ENCODE data around the gene CCDC141. TPM values are rescaled to one million over a fixed set of nuclear protein-coding genes. Genes with fewer than 3 reads are reported as not detected.

The CCDC141 gene
- total RNA-seq, 1 experiment from 2014 or later = 11.5 TPM

- ChIA-PET POLR2A (no interaction called here), CTCF (no interaction called here)
- Histone ChIP-seq H3K4me1 (no peaks in the 10 kb centered on the region), H3K9me3 (peaks cover 13% of the 10 kb centered on the region), H3K4me3 (ENCODE audit: low read depth, low read length) (no peak overlapping the region), H3K36me3 (ENCODE audit: control insufficient read depth, insufficient read depth, low read length) (no peaks in the 10 kb centered on the region), H3K27me3 (replicated peaks; ENCODE audit: control insufficient read depth, insufficient read depth, low read length) (no peaks in the 10 kb centered on the region)
- Mint-ChIP-seq H3K36me3 (ENCODE audit: insufficient read depth, unreplicated experiment) (peaks cover 4% of the 10 kb centered on the region), H3K4me3 (ENCODE audit: unreplicated experiment) (no peak overlapping the region), H3K27ac (ENCODE audit: unreplicated experiment) (no peak overlapping the region), H3K9me3 (ENCODE audit: unreplicated experiment) (peaks cover 17% of the 10 kb centered on the region), H3K4me1 (ENCODE audit: low read depth, unreplicated experiment) (no peaks in the 10 kb centered on the region), H3K27me3 (ENCODE audit: insufficient read depth, unreplicated experiment) (no peaks in the 10 kb centered on the region)
- no peak for DNase-seq
- BruUV-seq (replicated peaks) = no TSS peak
- intact Hi-C loops (cut with micrococcal nuclease; ENCODE audit: unreplicated experiment) = no loop called here
- no peak for TF ChIP-seq CTCF (IDR thresholded peaks at IDR 0.05; ENCODE audit: insufficient read depth in 1 of 2, low read depth in 1 of 2, low read length in 1 of 2, severe bottlenecking in 1 of 2, unreplicated experiment in 1 of 2)
These were observed 27.3 kb downstream of the CCDC141 start for GRCh38 chr2:179022685-179023084.

DNA sequence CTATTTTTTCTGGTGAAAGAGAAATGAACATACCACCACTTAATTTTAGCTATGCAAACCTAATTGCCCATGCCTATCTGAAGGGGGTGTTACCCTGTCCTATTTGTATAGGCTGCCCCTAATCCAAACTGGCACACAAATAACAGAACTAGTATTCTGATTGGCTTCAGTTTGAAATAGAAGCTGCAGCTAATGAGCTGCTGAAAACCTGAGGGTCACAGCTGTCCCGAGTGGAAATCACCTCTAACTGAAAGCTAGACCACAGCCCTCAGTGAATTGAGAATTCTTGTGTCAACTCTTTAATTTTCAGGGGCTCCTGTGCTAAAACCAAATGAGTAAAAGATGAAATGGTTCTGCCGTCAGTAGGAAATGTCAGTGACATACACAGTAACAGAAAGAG, 28.7 kb downstream of the CCDC141 start:
- Mint-ChIP-seq H3K27ac (ENCODE audit: unreplicated experiment) (no peak overlapping the region), H3K4me3 (ENCODE audit: unreplicated experiment) (no peak overlapping the region), H3K36me3 (ENCODE audit: insufficient read depth, unreplicated experiment) (peaks cover 4% of the 10 kb centered on the region), H3K4me1 (ENCODE audit: low read depth, unreplicated experiment) (no peaks in the 10 kb centered on the region), H3K27me3 (ENCODE audit: insufficient read depth, unreplicated experiment) (no peaks in the 10 kb centered on the region), H3K9me3 (ENCODE audit: unreplicated experiment) (peaks cover 11% of the 10 kb centered on the region)
- intact Hi-C loops (cut with micrococcal nuclease; ENCODE audit: unreplicated experiment) = loop anchor here (2.0 kb wide), 2 partner anchors 106 to 130 kb away; no protein-coding TSS in a partner anchor
- CTCF ChIA-PET = no interaction called here
- Histone ChIP-seq H3K27me3 (replicated peaks; ENCODE audit: control insufficient read depth, insufficient read depth, low read length) (no peaks in the 10 kb centered on the region), H3K4me3 (ENCODE audit: low read depth, low read length) (no peak overlapping the region), H3K9me3 (peaks cover 3% of the 10 kb centered on the region; the same call in 1 of the 2 replicates), H3K4me1 (no peaks in the 10 kb centered on the region), H3K36me3 (ENCODE audit: control insufficient read depth, insufficient read depth, low read length) (no peaks in the 10 kb centered on the region)
- POLR2A ChIA-PET = no interaction called here
- no TSS peak for BruUV-seq (replicated peaks)
- no peak for TF ChIP-seq CTCF (IDR thresholded peaks at IDR 0.05; ENCODE audit: insufficient read depth in 1 of 2, low read depth in 1 of 2, low read length in 1 of 2, severe bottlenecking in 1 of 2, unreplicated experiment in 1 of 2)
- DNase-seq = no peak

- no TSS peak for BruUV-seq (replicated peaks)
- no peaks in the 10 kb centered on the region for H3K27me3 Mint-ChIP-seq (ENCODE audit: insufficient read depth, unreplicated experiment)
- peak; percentile 66 to 67 for DNase-seq
- H3K27ac Mint-ChIP-seq (ENCODE audit: unreplicated experiment) = no peak overlapping the region
- peak; percentile 61 to 71 for TF ChIP-seq CTCF (IDR thresholded peaks at IDR 0.05; ENCODE audit: insufficient read depth in 1 of 2, low read depth in 1 of 2, low read length in 1 of 2, severe bottlenecking in 1 of 2, unreplicated experiment in 1 of 2)
- H3K4me1 Mint-ChIP-seq (ENCODE audit: low read depth, unreplicated experiment) = no peaks in the 10 kb centered on the region
- Histone ChIP-seq H3K4me3 (ENCODE audit: low read depth, low read length) (no peak overlapping the region), H3K27me3 (replicated peaks; ENCODE audit: control insufficient read depth, insufficient read depth, low read length) (no peaks in the 10 kb centered on the region), H3K4me1 (no peaks in the 10 kb centered on the region), H3K36me3 (ENCODE audit: control insufficient read depth, insufficient read depth, low read length) (no peaks in the 10 kb centered on the region), H3K9me3 (no peaks in the 10 kb centered on the region)
- ChIA-PET POLR2A (no interaction called here), CTCF (interaction anchor here (1.1 kb wide), 1 partner anchor 22 kb away, joined by 3 read pairs; no protein-coding TSS in a partner anchor)
- intact Hi-C loops (cut with micrococcal nuclease; ENCODE audit: unreplicated experiment) = loop anchor here (2.0 kb wide), 2 partner anchors 105 to 129 kb away; no protein-coding TSS in a partner anchor
- H3K9me3 Mint-ChIP-seq (ENCODE audit: unreplicated experiment) = peaks cover 4% of the 10 kb centered on the region
- no peak overlapping the region for H3K4me3 Mint-ChIP-seq (ENCODE audit: unreplicated experiment)
- H3K36me3 Mint-ChIP-seq (ENCODE audit: insufficient read depth, unreplicated experiment) = no peaks in the 10 kb centered on the region
These were observed 29.7 kb downstream of the CCDC141 start for GRCh38 chr2:179020156-179020750.

Measured in Caco-2 (cell line).